SW 1271 (cell line): ENCODE measurements around the gene ZNF165.
"Not testable (repeated sequence)": the region's sequence is repeated elsewhere in the genome, so short reads cannot be mapped to it uniquely, and the experiment has no call there.

Source experiments
- DNase-seq, 2 experiments: peaks; one replicate each; lab custom pipeline; 2025; lab: John Stamatoyannopoulos, UW

ZNF165 gene

DNA sequence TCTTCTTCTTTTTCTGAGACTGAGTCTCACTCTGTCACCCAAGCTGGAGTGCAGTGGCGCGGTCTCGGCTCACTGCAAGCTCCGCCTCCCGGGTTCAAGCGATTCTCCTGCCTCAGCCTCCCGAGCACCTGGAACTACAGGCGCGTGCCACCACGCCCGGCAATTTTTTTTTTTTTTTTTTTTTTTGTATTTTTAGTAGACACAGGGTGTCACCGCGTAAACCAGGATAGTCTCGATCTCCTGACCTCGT lies at the start of gene ZNF165:
Gene ZNF165, plus strand, starts transcription at position 188 of the 250 bp plus-strand sequence. CDS start 4,913 bp downstream, outside the sequence.
- not testable (repeated sequence) for DNase-seq

DNA sequence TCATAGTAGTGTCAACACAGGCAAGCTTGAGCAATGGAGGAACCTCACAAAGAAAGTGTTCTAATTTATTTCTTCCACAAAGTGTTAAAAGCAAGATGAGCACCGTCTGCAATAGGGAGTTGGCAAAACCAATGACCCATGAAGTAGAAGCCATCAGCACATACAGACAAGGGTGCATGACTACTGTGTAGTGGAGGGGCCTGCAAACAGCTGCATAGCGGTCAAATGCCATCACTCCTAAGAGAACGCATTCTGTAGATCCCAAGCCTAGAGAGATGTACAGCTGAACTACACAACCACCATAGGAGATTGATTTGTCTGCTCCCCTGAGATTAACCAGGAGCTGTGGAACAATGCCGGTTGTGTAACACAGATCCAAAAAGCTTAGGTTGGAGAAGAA lies 26.8 kb upstream of the ZNF165 start:
- no peak for DNase-seq

DNA sequence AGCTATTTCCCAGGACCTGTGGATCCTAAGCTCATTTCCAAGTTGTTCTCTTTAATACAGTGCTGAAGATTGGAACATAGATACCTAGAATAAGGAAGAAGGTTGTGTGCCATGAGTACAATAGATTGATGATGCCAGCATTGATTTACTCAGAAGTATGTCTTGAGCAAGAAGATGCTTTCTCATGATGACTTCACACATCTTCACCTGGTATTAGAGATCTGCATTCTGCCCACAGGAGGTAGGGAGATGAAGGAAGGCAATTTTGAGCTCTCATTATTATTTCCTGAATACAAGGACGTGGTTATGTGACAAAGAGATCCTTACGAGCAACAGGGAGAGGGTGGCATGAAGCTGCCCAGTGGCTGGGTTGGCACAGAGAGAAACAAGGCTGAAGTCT lies 20.0 kb upstream of the ZNF165 start:
- DNase-seq: no peak

DNA sequence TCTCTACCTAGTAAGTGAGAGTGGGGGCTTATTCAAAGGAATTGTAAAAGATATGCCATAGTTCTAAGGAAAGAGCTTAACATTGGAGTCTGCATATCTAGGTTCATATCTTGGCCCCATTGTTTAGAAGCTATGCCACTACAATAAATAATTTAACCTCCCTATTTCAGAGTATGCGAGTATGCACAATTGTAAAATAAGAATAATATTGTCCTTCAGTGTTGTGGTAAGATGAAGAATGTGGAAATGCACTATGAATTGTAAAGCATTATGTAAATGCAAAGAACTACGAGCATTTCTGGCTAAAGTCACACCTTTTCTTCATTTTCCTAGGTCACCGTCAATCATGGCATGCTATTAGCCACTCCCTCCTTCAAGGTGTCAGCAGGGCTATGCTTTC lies 16.1 kb upstream of the ZNF165 start:
- DNase-seq: no peak

DNA sequence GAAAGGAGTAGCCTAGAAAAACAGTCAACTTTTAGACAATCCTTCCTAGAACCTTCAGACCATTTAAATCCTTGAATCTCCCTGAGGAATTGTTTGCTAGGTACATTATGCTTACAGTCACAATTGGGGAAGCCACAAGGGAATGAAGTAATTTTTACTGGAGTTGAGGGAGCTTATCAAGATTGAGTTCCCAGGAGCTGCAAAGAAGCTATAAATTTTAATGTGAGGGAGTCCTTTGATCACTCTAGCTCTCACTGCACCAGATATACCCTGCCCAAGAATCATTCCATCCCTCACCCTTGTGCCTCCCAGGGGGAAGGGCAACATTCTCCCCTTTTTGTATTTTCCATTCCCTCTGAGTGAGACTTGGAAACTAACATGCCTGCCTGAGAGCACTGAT lies 12.3 kb upstream of the ZNF165 start:
- DNase-seq: no peak

DNA sequence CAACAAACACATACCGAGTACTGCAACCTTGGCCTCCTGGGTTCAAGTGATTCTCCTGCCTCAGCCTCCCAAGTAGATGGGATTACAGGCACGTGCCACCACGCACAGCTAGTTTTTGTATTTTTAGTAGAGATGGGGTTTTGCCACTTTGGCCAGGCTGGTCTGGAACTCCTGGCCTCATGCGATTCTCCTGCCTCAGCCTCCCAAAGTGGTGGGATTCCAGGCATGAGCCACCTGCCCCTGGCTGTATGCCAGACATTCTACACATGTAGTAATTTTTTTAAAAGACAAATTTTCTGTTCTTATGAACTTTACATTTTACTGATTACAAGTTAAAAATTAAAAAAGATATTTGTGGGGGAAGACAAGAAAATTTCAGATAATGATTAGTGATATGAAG lies 9.4 kb upstream of the ZNF165 start:
- DNase-seq: not testable (repeated sequence)

DNA sequence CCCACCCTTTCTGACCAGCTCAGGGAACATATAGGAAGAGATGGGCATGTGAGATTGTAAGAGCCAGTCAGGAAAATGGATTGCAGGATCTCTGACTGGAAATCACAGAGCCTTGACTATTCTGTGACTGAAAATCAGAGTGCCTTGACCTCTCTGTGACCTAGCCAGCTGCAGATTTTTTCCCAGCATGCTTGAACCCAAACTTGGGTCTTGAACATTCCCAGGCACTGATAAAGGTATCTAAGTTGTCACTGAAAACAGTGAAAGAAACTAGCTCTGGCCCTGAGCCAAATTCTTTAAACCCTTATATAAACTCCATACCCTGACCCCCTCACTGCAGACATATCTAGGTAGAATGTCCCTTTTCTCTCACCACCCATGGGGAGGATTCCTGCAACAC lies 2.3 kb upstream of the ZNF165 start:
- no peak for DNase-seq

DNA sequence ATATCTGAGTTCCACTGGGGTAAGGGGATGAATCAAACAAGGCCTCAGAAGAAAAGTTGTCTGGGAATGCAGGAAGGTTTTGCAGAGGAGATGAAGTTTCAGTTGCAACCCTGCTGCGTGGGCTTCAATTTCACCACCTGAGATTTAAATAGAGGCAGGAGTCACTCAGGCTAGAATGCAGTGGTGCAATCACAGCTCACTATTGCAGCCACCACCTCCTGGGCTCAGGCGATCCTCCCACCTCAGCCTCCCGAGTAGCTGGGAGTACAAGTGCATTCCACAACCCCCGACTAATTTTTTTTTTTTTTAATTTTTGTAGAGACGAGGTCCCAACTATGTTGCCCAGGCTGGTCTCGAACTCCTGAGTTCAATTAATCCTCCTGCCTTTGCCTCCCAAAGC lies 1.5 kb upstream of the ZNF165 start:
- no peak for DNase-seq

DNA sequence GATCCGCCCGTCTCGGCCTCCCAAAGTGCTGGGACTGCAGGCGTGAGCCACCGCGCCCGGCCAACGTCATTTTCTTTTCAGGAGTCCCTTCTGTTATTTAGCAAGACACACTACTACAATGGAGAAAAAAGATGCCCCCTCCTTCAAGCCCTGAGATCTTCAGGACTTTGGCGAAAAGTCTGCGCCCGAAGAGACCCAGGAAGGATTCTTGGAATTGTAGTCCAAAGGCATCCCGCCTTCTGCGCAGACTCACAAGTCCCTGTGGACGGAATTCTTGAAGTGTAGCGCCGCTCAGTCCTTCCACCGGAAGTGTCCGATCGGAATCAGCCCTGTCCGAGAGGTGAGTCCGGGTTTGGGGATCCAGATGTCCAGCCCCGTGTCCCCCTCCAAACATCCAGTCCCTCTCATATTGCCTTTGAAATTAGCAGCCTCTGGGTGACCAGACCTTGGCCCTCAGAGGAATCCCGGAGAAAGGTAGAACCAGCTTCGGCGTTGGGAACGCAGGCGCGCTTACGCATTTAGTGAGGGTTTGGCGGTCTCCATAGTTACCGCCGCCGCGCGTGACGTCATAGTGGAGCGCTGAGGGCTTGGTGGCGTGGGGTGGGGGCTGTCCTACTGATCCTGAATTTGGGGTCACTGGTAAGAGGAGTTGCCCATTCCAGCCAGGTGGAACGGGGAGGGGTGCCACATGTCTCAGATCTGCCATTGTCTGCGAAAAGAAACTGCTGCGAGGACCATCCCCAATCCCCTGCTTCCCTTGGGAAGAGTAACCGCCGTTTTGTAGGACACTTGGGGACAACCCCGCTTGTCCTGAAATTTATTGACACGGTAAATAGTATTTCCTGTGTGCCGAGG lies 490 bp downstream of the ZNF165 start:
- DNase-seq: peak; percentile 85 to 95

DNA sequence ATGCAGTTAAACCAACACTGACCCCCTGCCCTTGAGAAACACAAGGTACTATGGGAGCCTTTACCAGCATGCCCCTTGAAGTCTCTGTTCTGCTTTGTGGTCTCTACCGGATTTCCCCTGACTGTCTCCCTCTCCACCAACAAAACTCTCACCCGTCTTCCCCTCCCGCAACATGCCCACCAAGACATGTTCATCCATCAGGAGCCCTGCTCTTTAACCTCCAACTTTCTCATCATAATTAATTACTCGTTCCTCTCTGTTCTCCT lies 1.1 kb downstream of the ZNF165 start:
- no peak for DNase-seq

DNA sequence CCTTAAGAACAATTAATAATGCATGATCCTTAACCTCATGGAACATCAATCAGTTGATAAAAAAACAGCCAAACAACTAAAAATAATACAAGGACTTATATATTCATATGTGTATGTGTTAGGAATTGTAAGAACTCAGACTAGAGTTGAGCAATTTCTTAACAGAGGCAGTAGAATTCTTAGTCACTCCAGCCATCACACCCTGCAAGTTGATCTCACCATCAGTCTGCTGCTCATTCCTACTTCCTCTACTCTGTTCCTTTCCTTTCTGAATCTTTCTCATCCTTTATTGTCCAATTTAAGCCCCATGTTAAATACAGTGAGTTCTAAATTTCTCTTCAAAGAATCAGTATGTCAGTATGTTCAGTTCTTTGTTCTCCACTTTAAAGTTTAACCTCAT lies 2.6 kb downstream of the ZNF165 start:
- DNase-seq: no peak

DNA sequence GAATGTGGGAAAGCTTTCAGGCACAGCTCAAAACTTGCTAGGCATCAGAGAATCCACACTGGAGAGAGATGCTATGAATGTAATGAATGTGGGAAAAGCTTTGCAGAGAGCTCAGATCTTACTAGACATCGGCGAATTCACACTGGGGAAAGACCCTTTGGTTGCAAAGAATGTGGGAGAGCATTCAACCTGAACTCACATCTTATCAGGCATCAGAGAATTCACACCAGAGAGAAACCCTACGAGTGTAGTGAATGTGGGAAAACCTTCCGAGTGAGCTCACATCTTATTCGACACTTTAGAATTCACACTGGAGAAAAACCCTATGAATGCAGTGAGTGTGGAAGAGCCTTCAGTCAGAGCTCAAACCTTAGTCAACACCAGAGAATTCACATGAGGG lies 8.7 kb downstream of the ZNF165 start:
- DNase-seq: no peak

DNA sequence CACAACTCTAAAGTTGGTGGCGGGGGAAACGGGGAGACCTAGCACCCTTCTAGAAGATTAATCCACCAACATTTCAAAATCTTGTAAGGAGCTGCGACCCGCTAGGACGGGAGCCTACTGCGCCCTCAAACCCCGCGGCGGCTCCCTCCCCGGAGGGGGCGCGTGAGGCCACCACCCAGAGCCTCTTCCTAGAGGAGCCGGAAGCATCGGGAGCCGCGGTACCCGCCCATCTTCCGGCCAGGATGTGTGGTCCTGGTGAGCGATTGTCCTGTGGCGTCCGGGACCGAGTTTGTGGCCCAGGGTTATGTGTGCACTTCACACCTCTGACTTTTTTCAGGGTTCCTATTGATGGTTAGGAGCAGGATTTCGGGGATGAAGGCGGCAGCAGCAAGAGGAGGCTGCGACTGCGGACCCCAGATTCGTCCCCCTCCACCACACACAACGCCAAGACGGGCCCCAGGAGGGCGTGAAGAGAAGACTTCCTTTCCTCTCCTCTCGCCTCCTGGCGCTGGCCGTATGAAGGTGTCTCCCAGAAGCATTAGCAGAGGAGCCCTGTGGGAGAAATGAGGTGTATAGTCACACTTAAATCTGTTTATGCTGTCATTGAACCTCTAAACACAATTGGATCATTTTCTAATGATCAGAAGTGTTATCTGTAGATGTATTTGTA lies 10.7 kb downstream of the ZNF165 start:
- DNase-seq: no peak

DNA sequence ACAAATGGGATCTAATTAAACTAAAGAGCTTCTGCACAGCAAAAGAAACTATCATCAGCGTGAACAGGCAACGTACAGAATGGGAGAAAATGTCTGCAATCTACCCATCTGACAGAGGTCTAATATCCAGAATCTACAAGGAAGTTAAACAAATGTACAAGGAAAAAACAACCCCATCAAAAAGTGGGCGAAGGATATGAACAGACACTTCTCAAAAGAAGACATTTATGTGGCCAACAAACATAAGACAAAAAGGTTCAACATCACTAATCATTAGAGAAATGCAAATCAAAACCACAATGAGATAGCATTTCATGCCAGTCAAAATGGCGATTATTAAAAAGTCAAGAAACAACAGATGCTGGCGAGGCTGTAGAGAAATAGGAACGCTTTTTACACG lies 21.9 kb downstream of the ZNF165 start:
- not testable (repeated sequence) for DNase-seq

DNA sequence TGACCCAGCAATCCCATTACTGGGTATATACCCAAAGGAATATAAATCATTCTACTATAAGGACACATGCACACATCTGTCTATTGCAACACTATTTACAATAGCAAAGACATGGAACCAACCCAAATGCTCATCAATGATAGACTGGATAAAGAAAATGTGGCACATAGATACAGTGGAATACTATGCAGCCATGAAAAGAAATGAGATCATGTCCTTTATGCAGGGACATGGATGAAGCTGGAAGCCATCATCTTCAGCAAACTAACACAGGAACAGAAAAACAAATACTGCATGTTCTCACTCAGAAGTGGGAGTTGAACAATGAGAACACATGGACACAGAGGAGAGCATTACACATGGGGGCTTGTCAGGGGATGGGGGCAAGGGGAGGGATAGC lies 22.3 kb downstream of the ZNF165 start:
- DNase-seq: not testable (repeated sequence)

DNA sequence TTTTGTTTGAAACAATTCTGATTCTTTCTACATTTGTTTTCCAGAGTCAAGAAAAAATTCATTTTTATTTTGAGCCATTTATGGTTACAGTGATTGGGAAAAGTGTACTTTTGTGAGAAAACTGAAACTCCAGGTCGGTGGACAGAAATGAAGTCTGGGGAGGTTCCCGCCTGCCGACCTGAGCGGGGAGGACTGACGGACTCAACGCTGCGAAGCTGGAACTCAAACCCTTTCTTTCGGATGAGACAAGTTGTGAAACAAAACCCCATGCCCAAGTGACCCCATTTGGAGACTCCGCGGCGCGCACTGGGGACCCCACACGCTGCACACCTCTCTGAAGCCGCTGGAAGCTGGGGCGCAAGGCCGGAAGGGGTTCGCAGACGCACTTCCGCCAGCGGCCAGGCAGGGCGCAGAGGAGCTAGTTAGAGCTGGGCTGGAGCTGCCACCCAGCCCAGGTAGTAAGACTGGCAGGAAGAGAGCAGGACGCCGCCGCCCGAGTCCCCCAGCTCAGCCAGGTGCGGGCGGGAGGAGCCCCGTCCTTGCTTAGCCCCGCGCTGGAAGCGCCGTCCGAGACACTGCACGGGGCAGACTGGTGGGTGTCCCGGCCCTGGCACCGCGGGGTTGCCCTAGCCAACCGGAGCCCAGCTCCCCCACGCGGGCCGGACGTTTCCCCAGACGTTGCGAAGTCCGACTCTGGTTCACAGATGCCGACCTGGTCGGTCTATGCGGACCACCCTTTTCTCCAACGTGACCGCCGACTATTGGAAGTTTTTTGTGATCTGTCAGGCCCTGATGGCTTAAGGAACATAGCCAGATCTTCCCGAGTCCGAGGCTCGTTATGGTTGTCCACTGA lies 24.2 kb downstream of the ZNF165 start:
- DNase-seq: peak; percentile 71 to 78

DNA sequence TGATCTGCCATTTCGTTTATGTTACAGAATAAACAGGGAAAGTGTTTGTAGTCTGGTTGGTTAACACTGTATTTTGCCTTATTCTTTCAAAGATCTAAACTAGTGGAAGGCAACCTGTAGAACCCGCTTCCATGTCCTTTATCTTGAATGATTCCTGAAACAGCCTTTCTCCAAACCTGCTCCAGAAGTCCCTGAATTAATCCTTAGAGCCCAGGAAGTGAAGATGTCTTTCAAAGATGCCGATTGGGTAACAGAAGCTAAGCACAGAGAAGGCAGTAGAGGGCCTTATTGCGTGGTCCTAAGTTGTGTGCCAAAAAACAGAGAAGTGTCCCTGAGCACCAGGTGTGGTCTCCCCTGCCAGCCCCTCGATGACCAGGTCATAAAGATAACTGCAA lies 24.9 kb downstream of the ZNF165 start:
- DNase-seq: peak; percentile 4 to 53

DNA sequence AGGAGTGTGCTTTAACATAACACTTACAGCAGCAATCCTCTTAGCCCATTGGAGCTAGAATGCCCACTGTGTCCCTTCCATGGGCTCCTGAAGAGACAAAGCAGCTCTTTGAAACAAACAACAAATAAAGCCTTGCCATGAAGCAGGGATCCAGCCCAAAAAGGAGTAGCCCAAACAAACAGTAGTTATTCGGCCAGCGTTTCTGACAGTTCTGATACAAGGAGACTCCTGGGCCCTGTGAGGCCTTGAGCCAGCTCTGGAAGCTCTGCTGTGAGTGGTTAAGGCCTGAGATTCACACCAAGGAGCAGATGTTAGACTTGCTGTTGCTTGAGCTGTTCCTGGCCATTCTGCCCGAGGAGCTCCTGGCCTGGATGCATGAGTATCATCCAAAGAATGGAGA lies 27.1 kb downstream of the ZNF165 start:
- DNase-seq: no peak

DNA sequence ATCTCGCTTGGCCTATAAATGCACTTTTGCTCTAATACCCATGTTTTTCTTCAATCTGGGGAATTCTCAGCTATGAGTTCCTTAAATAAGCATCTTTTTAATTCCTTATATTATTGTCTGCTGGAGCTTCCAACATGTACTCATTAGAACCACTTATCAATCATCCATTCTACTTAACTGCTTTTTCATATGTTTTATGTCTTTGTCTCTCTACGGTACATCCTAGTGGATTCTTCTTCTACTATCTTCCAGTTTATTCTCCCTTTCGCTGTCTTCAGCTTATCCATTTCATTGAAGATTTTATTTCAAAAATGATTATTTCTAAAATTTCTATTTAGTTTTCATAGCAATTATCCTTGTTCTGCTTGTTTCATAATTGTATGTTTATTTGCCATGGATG lies 31.6 kb downstream of the ZNF165 start:
- no peak for DNase-seq

DNA sequence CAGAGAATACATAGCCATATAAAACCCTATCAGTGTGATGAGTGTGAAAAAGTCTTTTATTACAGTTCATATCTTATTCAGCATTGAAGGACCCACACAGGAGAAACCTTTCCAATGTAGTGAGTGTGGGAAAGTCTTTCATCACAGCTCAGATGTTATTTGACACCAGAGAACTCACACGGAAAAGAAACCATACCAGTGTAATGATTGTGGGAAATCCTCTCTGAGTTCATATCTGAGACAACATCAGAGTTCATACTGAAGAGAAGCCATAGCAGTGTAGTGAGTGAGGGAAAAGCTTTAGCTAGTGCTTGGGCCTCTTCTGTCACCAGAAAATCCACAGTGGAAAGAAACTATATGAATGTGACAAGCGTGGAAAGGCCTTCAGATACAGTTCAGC lies 35.4 kb downstream of the ZNF165 start:
- no peak for DNase-seq

DNA sequence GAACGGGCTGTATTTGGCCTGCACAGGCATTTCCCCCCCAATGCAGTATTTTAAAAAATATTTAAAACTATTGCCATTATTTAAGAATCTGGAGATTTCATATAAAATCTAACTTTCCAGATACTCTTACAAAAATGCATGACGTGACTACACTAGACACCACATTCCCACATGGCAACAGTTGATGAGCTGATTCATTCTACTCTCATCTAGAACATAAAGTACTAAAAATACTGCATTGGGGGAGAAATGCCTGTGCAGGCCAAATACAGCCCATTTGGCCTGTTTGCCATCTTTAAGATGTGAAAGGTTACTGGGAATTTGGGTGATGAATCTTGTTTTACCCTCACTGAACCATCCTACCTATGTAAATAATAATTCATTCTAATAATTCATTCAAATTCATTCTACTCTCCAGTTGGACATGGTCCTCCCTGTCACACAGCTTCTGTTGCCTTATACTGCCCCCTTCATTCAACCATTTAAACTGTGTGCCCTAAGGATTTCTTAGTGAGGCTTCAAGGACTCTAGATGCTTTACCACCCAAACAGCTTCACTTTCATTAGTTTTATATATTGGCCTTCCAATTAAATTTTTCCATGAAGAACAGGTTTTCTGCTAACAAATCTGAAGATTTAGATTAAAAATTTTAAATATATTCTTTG lies 37.1 kb downstream of the ZNF165 start:
- no peak for DNase-seq

DNA sequence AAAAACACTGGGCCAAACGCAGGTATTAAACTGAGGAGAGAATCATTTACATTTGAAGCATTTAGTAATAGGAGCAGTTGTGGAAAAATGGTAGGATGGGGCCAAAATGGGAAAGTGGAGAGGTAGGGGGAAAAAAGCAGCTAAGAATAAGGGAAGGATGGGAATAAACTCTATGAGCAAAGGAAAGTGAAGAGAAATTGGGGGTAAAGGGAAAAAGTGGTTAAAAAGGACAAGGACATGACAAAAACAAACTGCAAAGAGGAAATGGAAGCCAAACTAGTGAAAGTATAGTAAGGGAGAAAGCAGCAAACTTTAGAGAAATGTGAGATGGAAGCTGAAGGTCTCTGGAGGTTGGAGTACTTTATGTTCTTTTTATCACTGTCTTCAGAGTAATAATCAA lies 37.8 kb downstream of the ZNF165 start:
- no peak for DNase-seq

DNA sequence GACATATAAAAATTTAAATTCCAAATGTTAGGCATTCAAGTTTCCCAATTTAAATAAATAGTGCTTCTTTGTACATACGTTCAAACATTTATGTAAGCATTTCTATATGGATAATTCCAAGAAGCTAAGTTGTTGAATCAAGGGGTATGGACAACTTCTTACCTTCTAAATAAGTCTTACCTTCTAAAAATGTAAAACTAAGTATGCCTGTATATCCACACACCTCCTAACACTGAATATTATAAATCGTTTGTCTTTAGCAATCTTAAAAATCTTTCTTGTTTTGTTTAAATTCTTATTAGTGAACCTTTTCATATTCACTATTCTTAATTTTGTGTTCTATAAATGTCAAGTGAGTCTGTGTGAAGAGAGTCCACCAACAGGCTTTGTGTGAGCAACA lies 41.5 kb downstream of the ZNF165 start:
- DNase-seq: no peak
